Endometrial microvascular endothelial cells (primary cell): Measurements from ENCODE around the gene LEF1. TPM values are rescaled to one million over a fixed set of nuclear protein-coding genes. Genes with fewer than 3 reads are reported as not detected.
"Not testable (repeated sequence)": the region's sequence is repeated elsewhere in the genome, so short reads cannot be mapped to it uniquely, and the experiment has no call there.

Source experiments
- in situ Hi-C: cut with HindIII; loops from 2 replicates; pipeline ENCODE4 v1.10.0; 2017; ENCODE audit warnings: low sequenced_read_pairs, low pct_unique_long_range_greater_than_20kb; ENCODE audit errors: inconsistent ontology term
- total RNA-seq: library from RNA; depleted of rRNA; stranded (reverse); fragments of >200 nt; gene quantifications from one replicate; pipeline ENCODE4 v1.2.3, GENCODE V29; 2015; ENCODE audit errors: inconsistent ontology term

LEF1 gene
- total RNA-seq, 1 donor from 2014 or later: not detected

GRCh38 chr4:108024878-108025165, 143.9 kb downstream of the LEF1 start:
- in situ Hi-C loops: no loop called here

GRCh38 chr4:108024085-108024877, 144.5 kb downstream of the LEF1 start:
- in situ Hi-C loops: no loop called here

GRCh38 chr4:108018884-108019187, 149.9 kb downstream of the LEF1 start:
- in situ Hi-C loops: no loop called here

- in situ Hi-C loops: no loop called here
Measured at GRCh38 chr4:108018040-108018883, 150.5 kb downstream of the LEF1 start.

- in situ Hi-C loops: no loop called here
Measured at GRCh38 chr4:108013955-108014354, 154.8 kb downstream of the LEF1 start.

- in situ Hi-C loops: no loop called here
Measured at GRCh38 chr4:108013327-108013726, 155.4 kb downstream of the LEF1 start.

GRCh38 chr4:108012382-108012781, 156.3 kb downstream of the LEF1 start:
- in situ Hi-C loops: not testable (repeated sequence)

- in situ Hi-C loops: no loop called here
Measured at GRCh38 chr4:108010167-108010566, 158.6 kb downstream of the LEF1 start.

- in situ Hi-C loops: no loop called here
Measured at GRCh38 chr4:108008721-108009120, 160.0 kb downstream of the LEF1 start.

GRCh38 chr4:108007984-108008383, 160.7 kb downstream of the LEF1 start:
- in situ Hi-C loops: no loop called here

- in situ Hi-C loops: no loop called here
Measured at GRCh38 chr4:108006361-108006760, 162.4 kb downstream of the LEF1 start.

- in situ Hi-C loops: no loop called here
Measured at GRCh38 chr4:108005807-108006206, 162.9 kb downstream of the LEF1 start.

GRCh38 chr4:108004646-108005045, 164.1 kb downstream of the LEF1 start:
- in situ Hi-C loops: no loop called here

- in situ Hi-C loops: no loop called here
Measured at GRCh38 chr4:108003982-108004515, 164.7 kb downstream of the LEF1 start.

- in situ Hi-C loops: no loop called here
Measured at GRCh38 chr4:108001540-108002135, 167.1 kb downstream of the LEF1 start.

GRCh38 chr4:107999932-108000539, 168.7 kb downstream of the LEF1 start:
- in situ Hi-C loops: no loop called here

- in situ Hi-C loops: no loop called here
Measured at GRCh38 chr4:107997794-107998193, 170.9 kb downstream of the LEF1 start.
